Measurements from ENCODE around the gene NOX4. TPM values are rescaled to one million over a fixed set of nuclear protein-coding genes. Genes with fewer than 3 reads are reported as not detected.

Gene NOX4
- not detected for total RNA-seq (2013)
- polyA plus RNA-seq (not detected), polyA minus RNA-seq (not detected in 2 replicates), total RNA-seq (0 to 1.7 (median 0.05) reads per million in 11 experiments)

DNA sequence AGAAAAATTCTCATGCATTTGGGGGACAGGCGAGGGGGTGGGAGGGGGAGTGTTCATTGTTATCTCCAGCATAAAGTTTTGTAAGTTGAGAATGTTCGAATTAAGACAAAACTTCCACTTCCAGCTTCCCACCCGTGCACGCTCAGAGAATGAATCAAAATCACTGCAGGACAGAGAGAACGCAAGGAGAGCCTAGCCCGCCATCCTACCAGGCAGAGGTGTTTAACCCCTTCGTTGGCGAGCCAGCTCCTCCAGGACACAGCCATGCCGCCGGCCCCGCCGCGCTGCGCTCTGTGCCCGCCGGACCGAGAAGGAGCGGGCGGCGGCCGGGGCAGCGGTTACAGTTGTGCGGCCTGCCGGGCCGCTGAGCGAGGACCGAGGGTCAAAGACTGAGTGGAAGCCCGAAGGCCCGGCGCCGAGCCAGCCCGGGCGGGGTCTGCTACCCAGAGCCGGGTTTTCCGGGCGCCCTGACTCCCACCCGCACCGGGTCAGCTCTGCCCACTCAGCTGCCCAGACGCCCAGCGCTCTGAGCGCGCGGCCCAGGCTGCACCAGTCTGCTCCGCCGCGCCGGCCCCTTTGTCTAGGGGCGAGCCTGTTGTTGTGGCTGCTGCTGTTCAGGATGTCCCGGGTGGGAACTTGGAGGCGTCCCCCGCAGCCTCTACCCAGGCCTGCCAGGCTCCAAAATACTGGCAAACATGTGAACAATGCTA lies at the start of gene NOX4:
NOX4 (minus strand) TSS at position 395 of the 710 bp plus-strand sequence; CDS start at position 266, 129 bp downstream.
- Mint-ChIP-seq H3K27ac (peak within 1 kb of the TSS in 1 of 7 donors; percentile 55), H3K27me3 (ENCODE audit: low read depth in 3 of 3) (peaks cover 27 to 39% (median 39%) of the 10 kb centered on the region in 3 donors), H3K4me1 (no peaks in the 10 kb centered on the region), H3K9me3 (peaks cover 0 to 6% (median 2%) of the 10 kb centered on the region in 7 donors), H3K4me3 (peak within 1 kb of the TSS in 1 of 2 donors; percentile 67), H3K36me3 (no peaks in the 10 kb centered on the region)
- Histone ChIP-seq H3K4me2 (replicated peaks; ENCODE audit: extremely low read depth, low read length, poor library complexity, severe bottlenecking) (no peak within 1 kb of the TSS), H3K9ac (ENCODE audit: insufficient read depth, low read length, poor library complexity, severe bottlenecking) (no peak within 1 kb of the TSS), H4K20me1 (ENCODE audit: insufficient read depth, low read length) (no peaks in the 10 kb centered on the region), H3K79me2 (ENCODE audit: insufficient read depth, low read length) (no peaks in the 10 kb centered on the region), H3K27me3 (ENCODE audit: control insufficient read depth in 2 of 2, insufficient read depth in 2 of 2, low read length in 2 of 2) (peaks cover 20 to 26% of the 10 kb centered on the region in 2 donors), H3K36me3 (replicated peaks in 1 of 2; ENCODE audit: control insufficient read depth in 1 of 2, insufficient read depth in 2 of 2, low read length in 2 of 2) (no peaks in the 10 kb centered on the region), H3K4me3 (replicated peaks in 1 of 3; ENCODE audit: low read depth in 2 of 3, low read length in 3 of 3) (no peak within 1 kb of the TSS), H3K9me3 (replicated peaks in 1 of 2; ENCODE audit: control insufficient read depth in 1 of 2, insufficient read depth in 1 of 2, low read length in 2 of 2) (no peaks in the 10 kb centered on the region), H3K27ac (ENCODE audit: low read depth in 1 of 2, low read length in 2 of 2) (no peak within 1 kb of the TSS), H2AFZ (ENCODE audit: insufficient read depth, low read depth, low read length, poor library complexity, severe bottlenecking) (no peak within 1 kb of the TSS), H3K4me1 (ENCODE audit: control insufficient read depth in 1 of 2, insufficient read depth in 2 of 2, low read length in 2 of 2) (no peaks in the 10 kb centered on the region)
- intact Hi-C loops (cut with micrococcal nuclease) = no loop called here
- 5% methylated on average over 48 of the region's 51 CpGs for WGBS (ENCODE audit: insufficient coverage)
- no peak for DNase-seq
- TF ChIP-seq, protein P1, sequence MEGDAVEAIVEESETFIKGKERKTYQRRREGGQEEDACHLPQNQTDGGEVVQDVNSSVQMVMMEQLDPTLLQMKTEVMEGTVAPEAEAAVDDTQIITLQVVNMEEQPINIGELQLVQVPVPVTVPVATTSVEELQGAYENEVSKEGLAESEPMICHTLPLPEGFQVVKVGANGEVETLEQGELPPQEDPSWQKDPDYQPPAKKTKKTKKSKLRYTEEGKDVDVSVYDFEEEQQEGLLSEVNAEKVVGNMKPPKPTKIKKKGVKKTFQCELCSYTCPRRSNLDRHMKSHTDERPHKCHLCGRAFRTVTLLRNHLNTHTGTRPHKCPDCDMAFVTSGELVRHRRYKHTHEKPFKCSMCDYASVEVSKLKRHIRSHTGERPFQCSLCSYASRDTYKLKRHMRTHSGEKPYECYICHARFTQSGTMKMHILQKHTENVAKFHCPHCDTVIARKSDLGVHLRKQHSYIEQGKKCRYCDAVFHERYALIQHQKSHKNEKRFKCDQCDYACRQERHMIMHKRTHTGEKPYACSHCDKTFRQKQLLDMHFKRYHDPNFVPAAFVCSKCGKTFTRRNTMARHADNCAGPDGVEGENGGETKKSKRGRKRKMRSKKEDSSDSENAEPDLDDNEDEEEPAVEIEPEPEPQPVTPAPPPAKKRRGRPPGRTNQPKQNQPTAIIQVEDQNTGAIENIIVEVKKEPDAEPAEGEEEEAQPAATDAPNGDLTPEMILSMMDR (IDR thresholded peaks at IDR 0.05) = no peak

DNA sequence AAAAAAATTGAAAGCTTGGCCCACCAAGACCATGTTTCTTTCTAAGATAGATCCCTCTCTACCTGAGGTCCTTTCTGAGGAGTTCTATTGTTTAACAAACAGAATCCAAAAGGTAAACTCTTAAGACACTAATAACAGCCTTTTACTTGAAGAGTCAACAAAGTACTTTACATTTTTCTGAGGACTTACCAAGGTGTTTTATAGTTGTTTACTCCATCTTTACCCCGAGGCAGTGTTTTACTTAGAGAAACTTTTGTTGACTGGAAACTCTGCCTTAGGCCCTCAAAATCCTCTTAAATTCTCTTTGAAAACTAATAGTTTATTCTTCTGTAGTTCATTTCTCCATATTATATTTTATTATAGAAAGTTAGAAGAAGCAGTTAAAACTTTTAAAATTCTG lies 49.7 kb upstream of the NOX4 start:
- H4K20me1 ChIP-seq (ENCODE audit: insufficient read depth, low read length) = no peaks in the 10 kb centered on the region
- H3K4me3 ChIP-seq (replicated peaks in 1 of 3; ENCODE audit: low read depth in 2 of 3, low read length in 3 of 3) = no peak overlapping the region
- H3K4me2 ChIP-seq (replicated peaks; ENCODE audit: extremely low read depth, low read length, poor library complexity, severe bottlenecking) = no peak overlapping the region
- no peak overlapping the region for H3K27ac ChIP-seq (ENCODE audit: low read depth in 1 of 2, low read length in 2 of 2)
- H3K9ac ChIP-seq (ENCODE audit: insufficient read depth, low read length, poor library complexity, severe bottlenecking) = no peak overlapping the region
- TF ChIP-seq, protein P1 (IDR thresholded peaks at IDR 0.05) = no peak
- no peaks in the 10 kb centered on the region for H3K9me3 ChIP-seq (replicated peaks in 1 of 2; ENCODE audit: control insufficient read depth in 1 of 2, insufficient read depth in 1 of 2, low read length in 2 of 2)
- Mint-ChIP-seq H3K36me3 (no peaks in the 10 kb centered on the region), H3K4me1 (no peaks in the 10 kb centered on the region), H3K9me3 (peaks cover 0 to 4% (median 1%) of the 10 kb centered on the region in 7 donors), H3K27ac (no peak overlapping the region), H3K4me3 (no peak overlapping the region), H3K27me3 (ENCODE audit: low read depth in 3 of 3) (peaks cover 1 to 3% (median 1%) of the 10 kb centered on the region in 3 donors)
- no peak for DNase-seq
- intact Hi-C loops (cut with micrococcal nuclease) = no loop called here
- H3K79me2 ChIP-seq (ENCODE audit: insufficient read depth, low read length) = no peaks in the 10 kb centered on the region
- H3K36me3 ChIP-seq (replicated peaks in 1 of 2; ENCODE audit: control insufficient read depth in 1 of 2, insufficient read depth in 2 of 2, low read length in 2 of 2) = no peaks in the 10 kb centered on the region
- H3K4me1 ChIP-seq (ENCODE audit: control insufficient read depth in 1 of 2, insufficient read depth in 2 of 2, low read length in 2 of 2) = no peaks in the 10 kb centered on the region
- WGBS (ENCODE audit: insufficient coverage) = no CpG with 5 or more reads among the region's 1 CpG
- H3K27me3 ChIP-seq (ENCODE audit: control insufficient read depth in 2 of 2, insufficient read depth in 2 of 2, low read length in 2 of 2) = no peaks in the 10 kb centered on the region
- H2AFZ ChIP-seq (ENCODE audit: insufficient read depth, low read depth, low read length, poor library complexity, severe bottlenecking) = no peak overlapping the region

Data from CD14-positive monocyte (primary cell).